SK-N-MC (cell line): ENCODE data around the gene SLC17A5.
"Not testable (repeated sequence)": the region's sequence is repeated elsewhere in the genome, so short reads cannot be mapped to it uniquely, and the experiment has no call there.

Experiments used
- DNase-seq: peaks from one replicate; pipeline ENCODE4 v3.0.0-alpha.2; 2011; ENCODE audit warnings: low read depth, low spot score
- H3K27ac ChIP-seq: fragments of 200-600 bp; sonication (generic); 2 replicates; pipeline ENCODE4 v1.5.1; 2016; ENCODE audit warnings: mixed run types
- H3K36me3 ChIP-seq: fragments of 200-600 bp; sonication (generic); 2 replicates; pipeline ENCODE4 v1.6.1; 2017; ENCODE audit warnings: antibody characterized with exemption, low read length, mixed read lengths; ENCODE audit not compliant: insufficient read depth
- H3K4me3 ChIP-seq: fragments of 200-600 bp; sonication (generic); 2 replicates; pipeline ENCODE4 v1.5.1; 2016
- H3K9ac ChIP-seq: fragments of 200-600 bp; sonication (generic); 2 replicates; pipeline ENCODE4 v1.8.0; 2017; ENCODE audit warnings: mixed run types, mixed read lengths; ENCODE audit not compliant: insufficient read length
- H3K9me3 ChIP-seq: fragments of 200-600 bp; sonication (generic); 2 replicates; pipeline ENCODE4 v1.6.1; 2017; ENCODE audit warnings: low read depth, mild to moderate bottlenecking, antibody characterized with exemption, low read length, moderate library complexity, mixed read lengths
- EZH2 ChIP-seq: fragments of 200-600 bp; sonication (generic); IDR thresholded peaks from one replicate; pipeline ENCODE4 v1.6.1; 2017; ENCODE audit warnings: antibody characterized with exemption
- FOXP2 ChIP-seq: optimal IDR thresholded peaks from 2 replicates; pipeline ENCODE3; 2011; ENCODE audit warnings: mild to moderate bottlenecking, moderate library complexity; ENCODE audit not compliant: insufficient read depth; ENCODE audit errors: extremely low read length, control extremely low read depth
- POLR2AphosphoS5 ChIP-seq: IDR thresholded peaks from 2 replicates; pipeline ENCODE4 v1.6.1; 2012; ENCODE audit warnings: mild to moderate bottlenecking, low read depth, low read length, borderline replicate concordance

SLC17A5 gene

DNA sequence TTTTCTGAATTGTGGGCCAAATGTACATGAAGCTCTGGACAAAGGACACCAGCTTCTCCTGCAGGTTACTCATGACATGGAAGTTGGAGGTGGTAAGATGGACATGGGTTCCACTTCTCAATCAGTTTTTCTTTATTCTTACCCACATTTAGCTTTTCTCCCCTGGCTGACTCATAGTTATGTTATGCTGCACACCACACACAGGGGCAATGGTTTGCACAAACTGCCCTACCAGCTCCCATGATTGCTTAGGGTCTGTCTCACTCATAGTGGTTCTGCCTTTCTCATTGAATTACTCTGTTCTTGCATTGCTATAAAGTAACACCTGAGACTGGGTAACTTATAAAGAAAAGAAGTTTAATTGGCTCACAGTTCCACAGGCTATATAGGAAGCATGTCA lies 37.7 kb upstream of the SLC17A5 start:
- DNase-seq = no peak
- Histone ChIP-seq H3K4me3 (no peak overlapping the region), H3K27ac (no peak overlapping the region), H3K9me3 (no peaks in the 10 kb centered on the region), H3K9ac (no peak overlapping the region), H3K36me3 (no peaks in the 10 kb centered on the region)
- TF ChIP-seq POLR2AphosphoS5 (no peak), FOXP2 (no peak), EZH2 (no peak)

GRCh38 chr6:73690056-73690455 lies 36.3 kb upstream of the SLC17A5 start:
- H3K36me3 ChIP-seq = no peaks in the 10 kb centered on the region
- no peak for DNase-seq

GRCh38 chr6:73688351-73688750 lies 34.6 kb upstream of the SLC17A5 start:
- no peak overlapping the region for H3K9ac ChIP-seq
- H3K4me3 ChIP-seq = no peak overlapping the region
- DNase-seq = no peak
- H3K9me3 ChIP-seq = no peaks in the 10 kb centered on the region
- TF ChIP-seq EZH2 = no peak
- no peak for TF ChIP-seq POLR2AphosphoS5
- TF ChIP-seq FOXP2 = no peak
- no peaks in the 10 kb centered on the region for H3K36me3 ChIP-seq
- H3K27ac ChIP-seq = no peak overlapping the region

More at GRCh38 chr6:73690056-73690455, 36.3 kb upstream of the SLC17A5 start:
- no peak overlapping the region for H3K27ac ChIP-seq
- H3K9ac ChIP-seq = no peak overlapping the region
- TF ChIP-seq EZH2 = no peak
- no peak for TF ChIP-seq FOXP2
- H3K9me3 ChIP-seq = no peaks in the 10 kb centered on the region
- H3K4me3 ChIP-seq = no peak overlapping the region

- DNase-seq, H3K9me3 ChIP-seq, H3K36me3 ChIP-seq, H3K27ac ChIP-seq, H3K9ac ChIP-seq, H3K4me3 ChIP-seq: not testable (repeated sequence)
These were observed 29.8 kb upstream of the SLC17A5 start for GRCh38 chr6:73683574-73683973.

GRCh38 chr6:73680289-73680918 lies 26.6 kb upstream of the SLC17A5 start:
- DNase-seq = no peak
- Histone ChIP-seq H3K9me3 (no peaks in the 10 kb centered on the region), H3K27ac (no peak overlapping the region), H3K4me3 (no peak overlapping the region), H3K9ac (no peak overlapping the region), H3K36me3 (no peaks in the 10 kb centered on the region)
- TF ChIP-seq EZH2 = no peak
- TF ChIP-seq POLR2AphosphoS5 = no peak
- no peak for TF ChIP-seq FOXP2

DNA sequence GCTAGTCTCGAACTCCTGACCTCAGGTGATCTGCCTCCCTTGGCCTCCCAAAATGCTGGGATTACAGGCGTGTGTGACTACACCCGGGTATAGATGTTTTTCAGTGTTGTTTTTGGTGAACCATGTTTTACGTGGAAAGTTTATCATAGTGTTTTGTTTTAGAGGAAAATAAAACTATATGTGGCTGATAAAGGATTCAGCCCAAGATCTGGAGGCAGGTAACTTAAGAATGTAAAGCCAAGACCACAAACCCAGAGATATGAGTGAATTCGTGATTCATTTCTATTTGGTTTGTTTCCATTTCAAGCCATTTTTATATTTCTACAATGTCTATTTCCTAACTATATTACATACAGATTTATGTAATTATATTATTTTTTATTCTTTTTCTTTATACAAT lies 26.1 kb upstream of the SLC17A5 start:
- not testable (repeated sequence) for H3K9ac ChIP-seq, H3K9me3 ChIP-seq, H3K36me3 ChIP-seq, DNase-seq, H3K27ac ChIP-seq, H3K4me3 ChIP-seq

- TF ChIP-seq FOXP2 (no peak), POLR2AphosphoS5 (no peak), EZH2 (no peak)
- Histone ChIP-seq H3K36me3 (no peaks in the 10 kb centered on the region), H3K9ac (no peak overlapping the region), H3K27ac (no peak overlapping the region), H3K9me3 (no peaks in the 10 kb centered on the region), H3K4me3 (no peak overlapping the region)
- DNase-seq = no peak
These were observed 25.2 kb upstream of the SLC17A5 start for GRCh38 chr6:73679009-73679408.

DNA sequence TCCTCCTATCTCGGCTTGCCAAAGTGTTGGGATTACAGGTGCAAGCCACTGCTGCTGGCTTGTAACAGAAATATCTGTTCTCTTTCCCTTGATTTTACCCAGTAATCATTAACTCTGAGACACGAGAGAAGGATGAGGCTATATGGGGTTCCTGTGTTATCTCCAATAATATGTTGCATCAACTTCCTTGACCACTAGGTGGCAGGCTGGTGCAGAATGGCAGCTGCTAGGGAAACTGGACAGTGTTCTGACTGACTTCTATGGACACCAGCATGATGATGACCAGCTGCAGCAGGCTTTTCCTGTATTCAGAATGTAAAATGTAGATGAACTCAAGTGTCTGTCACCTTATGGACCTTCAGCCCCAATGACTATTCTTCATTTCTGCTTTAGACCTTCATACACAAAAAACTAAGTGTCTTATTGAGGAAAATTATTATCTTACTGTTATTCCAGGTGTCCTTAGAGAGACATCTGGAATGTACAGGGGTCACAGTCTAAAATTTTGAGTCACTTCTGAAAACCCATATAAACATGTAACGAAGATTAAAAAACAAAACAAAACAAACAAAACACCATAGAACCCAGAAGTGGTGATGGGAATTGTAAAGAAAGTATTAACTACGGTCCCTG lies 21.8 kb upstream of the SLC17A5 start:
- H3K36me3 ChIP-seq = no peaks in the 10 kb centered on the region
- TF ChIP-seq FOXP2 (no peak), EZH2 (no peak), POLR2AphosphoS5 (no peak)
- H3K4me3 ChIP-seq = no peak overlapping the region
- DNase-seq = peak; percentile 34
- H3K27ac ChIP-seq = no peak overlapping the region
- H3K9ac ChIP-seq = no peak overlapping the region
- H3K9me3 ChIP-seq = no peaks in the 10 kb centered on the region
